OCI-LY1 (cell line): ENCODE results near the gene SLCO4A1.

Experiments
- EZH2 ChIP-seq: fragments of 200-600 bp; sonication (generic), shearing (Covaris generic); IDR thresholded peaks from 2 replicates; pipeline ENCODE4 v1.8.0; 2017; ENCODE audit warnings: borderline replicate concordance, mixed run types, mild to moderate bottlenecking, antibody characterized with exemption, low read length, moderate library complexity, mixed read lengths
- TF ChIP-seq, protein P1 (sequence below): fragments of 200-600 bp; sonication (generic), shearing (Covaris generic); IDR thresholded peaks from 2 replicates; pipeline ENCODE4 v1.5.1; 2017; ENCODE audit warnings: mild to moderate bottlenecking, antibody characterized with exemption, low read length, moderate library complexity, mixed read lengths

DNA sequence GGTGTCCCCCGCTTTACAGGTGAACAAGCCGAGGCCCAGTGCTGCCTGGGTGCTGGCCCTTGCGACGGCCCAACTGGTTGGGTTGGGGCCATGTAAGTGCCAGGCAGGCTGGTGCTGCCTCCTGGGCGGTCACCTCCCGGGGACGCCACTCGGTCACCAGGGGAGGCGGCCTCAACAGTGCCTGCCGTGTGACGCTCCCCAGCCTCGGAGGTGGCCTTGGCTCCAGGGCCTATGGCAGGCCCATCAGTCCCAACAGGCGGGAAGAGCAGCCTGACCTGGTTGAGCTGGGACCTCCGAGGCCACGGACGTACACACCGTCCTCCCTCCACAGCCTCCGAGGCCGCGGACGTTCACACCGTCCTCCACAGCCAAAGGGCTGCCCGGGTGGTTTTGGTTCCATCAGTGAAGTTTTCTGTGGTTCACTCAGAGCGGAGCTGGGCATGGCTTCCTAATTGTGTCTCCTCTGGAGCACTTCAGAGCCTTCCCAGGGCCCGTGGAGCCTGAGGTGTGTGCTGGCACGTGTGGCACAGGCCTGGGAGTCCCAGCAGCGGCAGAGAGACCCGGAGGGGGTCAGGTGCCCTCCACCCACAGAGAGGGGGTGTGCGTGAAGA, 19.3 kb upstream of the SLCO4A1 start:
- TF ChIP-seq, protein P1, sequence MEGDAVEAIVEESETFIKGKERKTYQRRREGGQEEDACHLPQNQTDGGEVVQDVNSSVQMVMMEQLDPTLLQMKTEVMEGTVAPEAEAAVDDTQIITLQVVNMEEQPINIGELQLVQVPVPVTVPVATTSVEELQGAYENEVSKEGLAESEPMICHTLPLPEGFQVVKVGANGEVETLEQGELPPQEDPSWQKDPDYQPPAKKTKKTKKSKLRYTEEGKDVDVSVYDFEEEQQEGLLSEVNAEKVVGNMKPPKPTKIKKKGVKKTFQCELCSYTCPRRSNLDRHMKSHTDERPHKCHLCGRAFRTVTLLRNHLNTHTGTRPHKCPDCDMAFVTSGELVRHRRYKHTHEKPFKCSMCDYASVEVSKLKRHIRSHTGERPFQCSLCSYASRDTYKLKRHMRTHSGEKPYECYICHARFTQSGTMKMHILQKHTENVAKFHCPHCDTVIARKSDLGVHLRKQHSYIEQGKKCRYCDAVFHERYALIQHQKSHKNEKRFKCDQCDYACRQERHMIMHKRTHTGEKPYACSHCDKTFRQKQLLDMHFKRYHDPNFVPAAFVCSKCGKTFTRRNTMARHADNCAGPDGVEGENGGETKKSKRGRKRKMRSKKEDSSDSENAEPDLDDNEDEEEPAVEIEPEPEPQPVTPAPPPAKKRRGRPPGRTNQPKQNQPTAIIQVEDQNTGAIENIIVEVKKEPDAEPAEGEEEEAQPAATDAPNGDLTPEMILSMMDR = no peak
- TF ChIP-seq EZH2 = no peak
